H1 (cell line): Measurements from ENCODE around the gene SLC16A11.

ENCODE experiments used
- CTCF ChIP-seq, 3 experiments: IDR thresholded peaks; 1 replicate in 2 of 3; 2 replicates in 1 of 3; pipeline versions ENCODE4 v1.5.1 to v1.6.1; 2011; ENCODE audit warnings: low read length in 3 of 3, mild to moderate bottlenecking in 3 of 3, inconsistent platforms in 2 of 3, low read depth in 1 of 3, moderate library complexity in 1 of 3; ENCODE audit not compliant: insufficient read depth in 1 of 3; ENCODE audit errors: control extremely low read depth in 1 of 3
- JUN ChIP-seq: IDR thresholded peaks from 2 replicates; pipeline ENCODE4 v1.6.1; 2011; ENCODE audit warnings: low read depth, mild to moderate bottlenecking, improper control_type of control experiment, low read length
- POLR2A ChIP-seq, 2 experiments: IDR thresholded peaks; 1 replicate in 1 of 2; 2 replicates in 1 of 2; pipeline ENCODE4 v1.6.1; 2011; ENCODE audit warnings: low read depth in 2 of 2, low read length in 2 of 2, mild to moderate bottlenecking in 2 of 2; ENCODE audit errors: control extremely low read depth in 1 of 2
- TAF1 ChIP-seq: IDR thresholded peaks from 2 replicates; pipeline ENCODE4 v1.6.1; 2011; ENCODE audit warnings: mild to moderate bottlenecking, low read depth, low read length

DNA sequence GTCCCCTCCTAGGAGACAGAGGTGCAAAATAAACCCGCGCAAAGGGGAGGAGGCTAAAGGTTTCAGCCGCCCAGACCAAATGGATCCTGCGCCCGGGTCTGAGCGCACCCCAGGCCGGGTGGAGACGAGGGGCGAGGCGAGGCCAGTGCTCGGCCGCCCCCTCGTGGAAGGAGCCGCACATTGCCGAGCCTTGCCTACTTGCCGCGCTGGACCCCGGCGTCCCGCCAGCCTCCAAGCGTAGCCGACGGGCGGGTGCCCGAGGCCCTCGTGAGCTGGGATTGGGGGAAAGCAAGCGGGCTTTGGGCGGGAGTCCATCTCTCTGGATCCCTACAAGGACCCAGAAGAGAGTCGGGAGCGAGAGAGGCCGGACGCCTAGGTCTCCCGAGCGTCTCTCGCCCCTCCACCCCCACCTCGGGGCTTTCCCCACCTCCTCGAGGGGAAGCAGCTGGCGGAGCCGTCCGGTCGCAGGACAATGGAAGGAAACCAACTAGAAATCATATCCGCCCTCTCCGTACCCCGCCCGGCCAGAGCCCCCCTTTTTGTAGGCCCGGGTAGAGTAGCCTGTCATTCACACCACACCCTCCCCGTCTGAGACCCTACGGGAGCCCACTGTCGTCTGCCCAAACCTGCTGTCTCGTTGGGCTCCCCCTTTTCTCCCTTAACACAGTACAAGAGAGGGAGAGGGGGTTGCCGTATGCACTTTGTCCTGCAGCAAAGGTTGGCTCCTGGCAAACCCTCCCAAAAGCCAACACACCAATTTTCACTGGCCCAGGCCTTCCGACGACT, 21.7 kb downstream of the SLC16A11 start:
- TF ChIP-seq TAF1 (no peak), CTCF (IDR thresholded peaks at IDR 0.05; ENCODE audit: control extremely low read depth in 1 of 3, insufficient read depth in 1 of 3, low read depth in 1 of 3, low read length in 3 of 3) (peak; percentile 88 to 92 (median 89)), POLR2A (IDR thresholded peaks at IDR 0.05; ENCODE audit: control extremely low read depth in 1 of 2, low read depth in 2 of 2, low read length in 2 of 2) (peak in 1 of 2 experiments; percentile 72; a peak in 1 of 3 replicates), JUN (no peak)
